HG03108 (cell line): ENCODE measurements around the gene CCDC92B.

Source experiments
- ATAC-seq: cut with Tn5 transposase; IDR thresholded peaks from one replicate; pipeline ENCODE4 v1.9.1; 2021; ENCODE audit warnings: moderate library complexity; ENCODE audit not compliant: unreplicated experiment

CCDC92B gene

DNA sequence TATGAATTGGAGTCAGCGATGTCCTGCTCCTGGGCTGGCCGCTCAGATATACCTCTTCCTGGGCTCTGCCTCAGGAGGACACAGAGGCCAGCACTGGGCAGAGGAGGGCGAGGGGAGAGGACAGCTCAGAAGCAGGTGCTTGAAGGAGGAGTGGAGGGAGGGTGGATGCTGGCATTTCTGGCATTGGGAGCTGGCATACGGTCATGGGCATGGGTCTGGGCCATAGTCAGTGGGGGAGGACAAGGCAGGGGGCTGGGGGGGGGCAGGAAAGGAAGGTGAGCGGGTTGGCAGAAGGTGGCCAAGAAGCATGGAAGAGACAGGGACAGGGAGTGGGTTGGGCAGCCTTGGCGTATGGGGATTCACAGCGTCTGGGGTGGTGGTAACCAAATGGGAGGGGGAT is 30.1 kb upstream of the CCDC92B start:
- no peak for ATAC-seq

GRCh38 chr17:2778489-2778888 is 29.0 kb upstream of the CCDC92B start:
- ATAC-seq, result no peak

- no peak for ATAC-seq
Measured at GRCh38 chr17:2777242-2777867, 27.9 kb upstream of the CCDC92B start.

- ATAC-seq, result no peak
Measured at GRCh38 chr17:2776589-2777241, 27.3 kb upstream of the CCDC92B start.

- no peak for ATAC-seq
Measured at GRCh38 chr17:2775206-2775605, 25.8 kb upstream of the CCDC92B start.

DNA sequence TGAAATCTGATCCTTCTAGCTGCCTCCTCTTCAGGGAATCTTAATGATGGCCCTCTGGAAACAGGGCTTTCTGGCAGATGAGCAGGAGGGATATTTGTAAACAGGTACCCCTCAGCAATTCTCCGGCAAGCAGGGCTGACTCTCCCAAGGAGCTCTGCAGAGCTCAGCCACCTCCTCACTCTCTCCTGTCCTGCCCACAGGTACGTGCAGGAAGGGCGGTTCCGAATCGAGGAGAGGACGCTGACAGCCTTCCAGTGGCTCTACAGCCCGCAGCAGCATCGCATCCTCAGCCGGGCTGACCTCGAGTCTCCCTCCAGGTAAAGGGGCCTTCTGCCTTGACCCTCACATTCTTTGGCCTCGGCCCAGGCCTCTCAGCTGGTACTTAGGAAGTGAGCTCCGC is 20.7 kb upstream of the CCDC92B start:
- no peak for ATAC-seq

- ATAC-seq, result no peak
Measured at GRCh38 chr17:2758870-2759269, 9.4 kb upstream of the CCDC92B start.

- ATAC-seq, result no peak
Measured at GRCh38 chr17:2755891-2756724, 6.7 kb upstream of the CCDC92B start.

DNA sequence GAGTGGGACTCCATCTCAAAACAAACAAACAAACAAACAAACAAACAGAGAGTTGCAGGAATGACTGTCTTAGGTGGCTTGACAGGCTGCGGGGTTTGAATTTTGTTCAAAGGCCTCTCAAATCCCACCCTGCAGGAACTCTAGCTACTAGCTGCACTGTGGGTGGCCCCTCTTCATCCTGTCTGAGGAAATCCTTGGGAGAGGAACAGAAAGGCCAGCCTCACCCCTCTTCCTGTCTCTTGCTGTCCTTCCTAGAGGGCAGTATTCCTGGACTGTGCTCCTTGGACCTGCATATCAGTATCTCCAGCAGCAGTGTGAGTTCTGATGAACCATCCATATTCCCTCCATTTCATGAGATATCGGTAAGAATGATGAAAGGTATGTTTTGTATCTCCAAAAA is 2.0 kb upstream of the CCDC92B start:
- ATAC-seq, result no peak

DNA sequence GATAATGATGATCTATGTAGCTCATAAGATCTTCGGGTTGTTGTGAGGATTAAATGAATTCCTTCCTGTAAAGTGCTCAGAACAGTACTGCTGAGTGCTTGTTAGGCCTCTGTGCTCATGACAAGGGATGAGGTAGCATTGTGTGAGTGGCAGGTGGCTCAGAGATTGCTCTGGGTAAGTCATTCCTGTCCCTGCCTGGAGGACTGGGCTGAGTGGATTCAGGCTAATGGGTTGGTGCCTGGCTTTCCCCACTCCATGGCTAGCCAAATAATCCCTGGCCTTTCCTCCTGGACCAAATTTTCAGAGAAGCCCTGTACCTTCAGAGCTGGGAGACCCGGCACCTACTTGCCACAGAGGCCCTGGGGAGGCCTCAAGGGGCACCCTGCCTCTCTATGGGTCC is 1.3 kb upstream of the CCDC92B start:
- ATAC-seq, result no peak

- no peak for ATAC-seq
Measured at GRCh38 chr17:2749784-2750181, 331 bp upstream of the CCDC92B start.

DNA sequence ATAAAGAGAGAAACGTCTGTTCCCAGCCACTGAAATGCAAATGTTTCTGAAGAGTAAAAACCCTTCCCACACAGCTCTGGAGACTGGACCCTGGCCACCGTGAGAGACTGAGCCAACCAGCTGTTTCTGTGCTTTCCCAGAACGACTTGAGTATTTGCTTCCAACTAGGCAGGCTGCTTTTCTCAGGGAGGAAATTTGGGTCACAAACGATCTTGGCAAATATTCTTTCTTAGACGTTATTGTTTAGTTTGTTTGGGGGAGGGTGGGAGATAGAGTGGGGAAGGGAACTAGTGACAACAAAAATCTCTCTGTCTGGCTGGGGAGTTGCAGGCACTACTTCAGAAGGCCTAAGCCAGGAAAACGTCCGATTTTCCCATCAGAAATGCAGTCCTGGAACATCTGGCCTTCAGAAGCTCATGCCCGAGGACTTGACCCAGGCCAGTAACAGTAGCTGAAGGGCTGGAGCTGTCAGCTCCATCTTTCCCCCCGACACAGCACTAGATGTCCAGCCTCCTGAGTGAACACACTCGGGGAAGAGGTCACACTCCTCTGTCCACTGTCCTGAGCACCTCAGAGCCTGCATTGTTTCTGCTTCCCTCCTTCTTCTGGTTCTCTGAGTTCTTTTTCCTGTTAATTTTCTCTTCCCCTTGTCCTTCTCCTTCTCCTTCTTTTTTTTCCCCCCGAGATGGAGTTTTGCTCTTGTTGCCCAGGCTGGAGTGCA is 4.0 kb downstream of the CCDC92B start:
- ATAC-seq, result no peak

- no peak for ATAC-seq
Measured at GRCh38 chr17:2737693-2738092, 11.8 kb downstream of the CCDC92B start.

GRCh38 chr17:2736956-2737355 is 12.5 kb downstream of the CCDC92B start:
- ATAC-seq, result no peak

DNA sequence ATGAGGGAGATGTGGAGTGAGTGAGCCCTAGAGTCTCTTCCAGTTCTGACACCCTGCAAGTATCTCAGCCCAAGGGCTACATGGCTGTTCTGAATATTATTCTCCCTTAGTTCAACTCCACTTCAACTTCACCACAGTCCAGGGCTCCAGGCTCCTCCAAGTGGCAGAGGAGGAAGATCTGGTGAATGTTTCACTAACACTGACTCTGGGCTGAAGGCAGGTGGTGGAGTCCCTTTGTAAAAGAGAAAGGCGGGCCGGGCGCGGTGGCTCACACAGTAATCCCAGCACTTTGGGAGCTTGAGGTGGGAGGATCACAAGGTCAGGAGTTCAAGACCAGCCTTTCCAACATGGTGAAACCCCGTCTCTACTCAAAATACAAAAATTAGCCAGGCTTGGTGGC is 13.6 kb downstream of the CCDC92B start:
- ATAC-seq, result no peak

- no peak for ATAC-seq
Measured at GRCh38 chr17:2734939-2735338, 14.5 kb downstream of the CCDC92B start.

DNA sequence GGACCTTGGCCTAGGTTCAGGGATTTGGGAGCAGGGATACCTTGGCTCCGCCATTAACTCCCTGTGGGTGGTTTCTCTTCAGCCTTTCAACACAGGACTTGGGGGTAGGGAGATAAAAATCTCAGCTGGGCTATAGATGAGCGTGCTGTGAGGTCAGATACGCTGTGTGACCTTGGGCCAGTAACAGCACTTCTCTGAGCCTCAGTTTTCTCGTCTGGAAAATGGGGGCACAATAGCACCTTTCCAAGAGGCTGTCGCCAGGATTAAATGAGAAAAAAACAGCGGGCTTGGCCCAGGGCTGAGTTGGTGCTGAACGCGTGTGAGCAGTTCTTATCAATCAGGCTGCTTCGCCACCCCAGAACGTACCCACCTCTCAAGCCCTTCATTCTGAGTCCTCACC is 17.6 kb downstream of the CCDC92B start:
- ATAC-seq, result no peak

DNA sequence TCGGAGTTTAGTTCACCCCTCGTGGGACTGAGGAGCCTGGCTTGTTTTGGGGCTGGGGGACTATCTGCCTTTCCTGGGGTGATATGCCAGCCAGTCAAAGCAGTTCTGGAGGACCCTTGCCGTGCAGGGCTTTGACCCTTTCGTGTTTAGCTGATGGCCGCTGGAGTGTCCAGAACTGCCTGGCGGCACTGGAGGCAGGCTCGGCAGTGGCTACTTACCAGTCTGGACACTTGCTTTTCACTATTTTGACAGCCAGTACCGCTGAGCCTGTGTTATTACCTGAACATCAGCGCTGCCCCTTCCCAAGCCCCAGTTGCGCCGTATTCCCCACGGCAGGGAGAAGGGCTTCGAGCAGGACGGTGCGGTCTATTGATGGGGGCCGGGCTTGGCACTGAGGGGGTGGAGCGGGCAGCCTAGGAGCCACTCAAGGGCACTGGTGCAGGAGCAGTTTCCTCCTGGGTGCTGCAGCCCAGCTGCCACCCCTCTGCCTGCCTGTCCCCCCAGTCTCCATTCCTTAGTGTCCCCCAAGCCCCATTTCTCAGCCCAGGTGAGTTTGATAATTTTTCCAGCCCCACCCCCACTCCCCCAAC is 18.6 kb downstream of the CCDC92B start:
- no peak for ATAC-seq

GRCh38 chr17:2724784-2725164 is 24.7 kb downstream of the CCDC92B start:
- ATAC-seq, result no peak

GRCh38 chr17:2723997-2724783 is 25.3 kb downstream of the CCDC92B start:
- ATAC-seq, result no peak
